CD4-positive, CD25-positive, alpha-beta regulatory T cell (primary cell): ENCODE results near the gene TTPAL. TPM values are rescaled to one million over a fixed set of nuclear protein-coding genes. Genes with fewer than 3 reads are reported as not detected.
A peak's percentile ranks its signal among the peaks of the same experiment; 100 is the strongest.

ENCODE experiments used
- ATAC-seq, 2 donors: fragments of 150-1000 bp; cut with Tn5 transposase; one replicate each; pipeline ENCODE4 v1.10.0; 2021; ENCODE audit warnings: low read depth in 2 of 2, moderate number of reproducible peaks in 2 of 2, moderate library complexity in 1 of 2
- DNase-seq, 3 donors: peaks; one replicate each; pipeline versions ENCODE4 v3.0.0 to v3.0.0-alpha.2; 2012 to 2022; ENCODE audit warnings: mixed read lengths in 1 of 3
- H3K27ac ChIP-seq: one replicate; pipeline ENCODE4 v1.7.0; 2013; ENCODE audit warnings: mild to moderate bottlenecking, low read length; ENCODE audit not compliant: insufficient read depth, poor library complexity, severe bottlenecking
- H3K27me3 ChIP-seq: one replicate; pipeline ENCODE4 v1.7.0; 2013; ENCODE audit warnings: low read length; ENCODE audit not compliant: control insufficient read depth, insufficient read depth
- H3K36me3 ChIP-seq: one replicate; pipeline ENCODE4 v1.7.0; 2013; ENCODE audit warnings: mild to moderate bottlenecking, low read length, moderate library complexity; ENCODE audit not compliant: control insufficient read depth, insufficient read depth
- H3K4me1 ChIP-seq: 2 replicates; pipeline ENCODE4 v1.7.0; 2013; ENCODE audit warnings: mild to moderate bottlenecking, low read length; ENCODE audit not compliant: insufficient read depth, control insufficient read depth, poor library complexity, severe bottlenecking
- H3K4me3 ChIP-seq: one replicate; pipeline ENCODE4 v1.7.0; 2013; ENCODE audit warnings: low read depth, mild to moderate bottlenecking, low read length, moderate library complexity
- H3K9me3 ChIP-seq, 2 experiments: 1 replicate in 1 of 2; 2 replicates in 1 of 2; pipeline ENCODE4 v1.7.0; 2013; ENCODE audit warnings: low read length in 2 of 2, mild to moderate bottlenecking in 1 of 2, moderate library complexity in 1 of 2; ENCODE audit not compliant: control insufficient read depth in 2 of 2
- H3K27ac Mint-ChIP-seq, 3 donors: one replicate each; pipeline ENCODE4 v1.8.0; 2020 to 2022; ENCODE audit warnings: mild to moderate bottlenecking in 3 of 3, mixed read lengths in 3 of 3, moderate library complexity in 2 of 3
- H3K27me3 Mint-ChIP-seq: one replicate; pipeline ENCODE4 v1.8.0; 2022; ENCODE audit warnings: mild to moderate bottlenecking, mixed read lengths
- H3K36me3 Mint-ChIP-seq: one replicate; pipeline ENCODE4 v1.8.0; 2020; ENCODE audit warnings: mixed read lengths
- H3K4me1 Mint-ChIP-seq, 4 donors: one replicate each; pipeline ENCODE4 v1.8.0; 2020 to 2022; ENCODE audit warnings: mixed read lengths in 4 of 4, mild to moderate bottlenecking in 1 of 4
- H3K4me3 Mint-ChIP-seq, 4 donors: one replicate each; pipeline ENCODE4 v1.8.0; 2020 to 2022; ENCODE audit warnings: mild to moderate bottlenecking in 4 of 4, mixed read lengths in 4 of 4, moderate library complexity in 3 of 4
- H3K9me3 Mint-ChIP-seq, 7 donors: one replicate each; pipeline ENCODE4 v1.8.0; 2020 to 2022; ENCODE audit warnings: mixed read lengths in 7 of 7, mild to moderate bottlenecking in 3 of 7, moderate library complexity in 2 of 7
- polyA plus RNA-seq, 4 donors: library from polyadenylated mRNA; unstranded; fragments of 300-500 nt; fragmentation: Illumina TruSeq; gene quantifications; one replicate each; pipeline ENCODE4 v1.2.3, GENCODE V29; 2021
- total RNA-seq: library from RNA; stranded (reverse); gene quantifications from one replicate; pipeline ENCODE4 v1.2.3, GENCODE V29; 2022

Gene TTPAL
- total and polyA plus RNA-seq, 5 donors from 2014 or later, result 11.5 to 14.4 (median 13.2) TPM

GRCh38 chr20:44435630-44436335 is 39.9 kb upstream of the TTPAL start:
- H3K4me3 Mint-ChIP-seq, result no peak overlapping the region
- DNase-seq, result no peak

DNA sequence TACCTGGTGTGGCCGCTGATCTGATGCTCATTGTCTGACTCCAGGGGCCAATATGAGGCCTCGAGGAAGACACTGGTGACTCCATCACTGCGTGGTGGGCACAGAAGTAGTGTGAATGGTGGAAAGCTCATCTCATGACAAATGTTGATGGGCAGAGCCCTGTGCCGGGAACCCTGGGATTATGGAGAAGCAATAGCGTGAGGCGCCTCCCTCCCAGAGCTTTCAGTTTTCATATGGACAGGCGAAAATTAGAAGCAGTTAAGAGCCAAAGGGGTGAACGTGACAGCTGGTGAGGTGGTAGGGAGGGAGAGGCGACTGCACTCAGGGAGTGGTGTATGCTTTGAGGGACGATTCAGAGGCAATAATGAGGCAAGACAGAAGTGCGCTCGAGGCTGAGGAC is 39.3 kb upstream of the TTPAL start:
- Mint-ChIP-seq H3K36me3 (no peaks in the 10 kb centered on the region), H3K27me3 (peaks cover 5% of the 10 kb centered on the region), H3K4me3 (no peak overlapping the region), H3K27ac (no peak overlapping the region), H3K4me1 (no peaks in the 10 kb centered on the region), H3K9me3 (no peaks in the 10 kb centered on the region)
- no peaks in the 10 kb centered on the region for H3K9me3 ChIP-seq
- H3K4me1 ChIP-seq, result no peaks in the 10 kb centered on the region
- DNase-seq, result no peak
- H3K27me3 ChIP-seq, result no peaks in the 10 kb centered on the region
- H3K4me3 ChIP-seq, result no peak overlapping the region
- ATAC-seq, result no peak
- no peak overlapping the region for H3K27ac ChIP-seq
- H3K36me3 ChIP-seq, result no peaks in the 10 kb centered on the region

More at GRCh38 chr20:44435630-44436335, 39.9 kb upstream of the TTPAL start:
- Mint-ChIP-seq H3K4me1 (no peaks in the 10 kb centered on the region), H3K27me3 (peaks cover 5% of the 10 kb centered on the region), H3K9me3 (no peaks in the 10 kb centered on the region), H3K36me3 (no peaks in the 10 kb centered on the region), H3K27ac (no peak overlapping the region)
- Histone ChIP-seq H3K9me3 (no peaks in the 10 kb centered on the region), H3K27me3 (no peaks in the 10 kb centered on the region), H3K4me1 (no peaks in the 10 kb centered on the region), H3K36me3 (no peaks in the 10 kb centered on the region), H3K4me3 (no peak overlapping the region), H3K27ac (no peak overlapping the region)
- ATAC-seq, result no peak

- H3K4me3 Mint-ChIP-seq, result no peak overlapping the region
- Histone ChIP-seq H3K27me3 (no peaks in the 10 kb centered on the region), H3K4me1 (no peaks in the 10 kb centered on the region), H3K9me3 (no peaks in the 10 kb centered on the region), H3K4me3 (no peak overlapping the region), H3K27ac (no peak overlapping the region), H3K36me3 (no peaks in the 10 kb centered on the region)
- peaks cover 5% of the 10 kb centered on the region for H3K27me3 Mint-ChIP-seq
- no peak overlapping the region for H3K27ac Mint-ChIP-seq
- no peaks in the 10 kb centered on the region for H3K36me3 Mint-ChIP-seq
- ATAC-seq, result no peak
- no peaks in the 10 kb centered on the region for H3K4me1 Mint-ChIP-seq
- H3K9me3 Mint-ChIP-seq, result no peaks in the 10 kb centered on the region
- DNase-seq, result no peak
Measured at GRCh38 chr20:44437497-44437896, 38.2 kb upstream of the TTPAL start.

- H3K27ac Mint-ChIP-seq, result no peak overlapping the region
- H3K4me1 Mint-ChIP-seq, result no peaks in the 10 kb centered on the region
- no peaks in the 10 kb centered on the region for H3K9me3 ChIP-seq
- H3K4me3 Mint-ChIP-seq, result no peak overlapping the region
- H3K36me3 ChIP-seq, result no peaks in the 10 kb centered on the region
- no peak for DNase-seq
- no peak for ATAC-seq
- no peaks in the 10 kb centered on the region for H3K36me3 Mint-ChIP-seq
- no peaks in the 10 kb centered on the region for H3K27me3 ChIP-seq
- no peak overlapping the region for H3K4me3 ChIP-seq
- H3K4me1 ChIP-seq, result no peaks in the 10 kb centered on the region
- H3K27ac ChIP-seq, result no peak overlapping the region
- H3K9me3 Mint-ChIP-seq, result no peaks in the 10 kb centered on the region
- no peaks in the 10 kb centered on the region for H3K27me3 Mint-ChIP-seq
Measured at GRCh38 chr20:44438782-44439181, 36.9 kb upstream of the TTPAL start.

DNA sequence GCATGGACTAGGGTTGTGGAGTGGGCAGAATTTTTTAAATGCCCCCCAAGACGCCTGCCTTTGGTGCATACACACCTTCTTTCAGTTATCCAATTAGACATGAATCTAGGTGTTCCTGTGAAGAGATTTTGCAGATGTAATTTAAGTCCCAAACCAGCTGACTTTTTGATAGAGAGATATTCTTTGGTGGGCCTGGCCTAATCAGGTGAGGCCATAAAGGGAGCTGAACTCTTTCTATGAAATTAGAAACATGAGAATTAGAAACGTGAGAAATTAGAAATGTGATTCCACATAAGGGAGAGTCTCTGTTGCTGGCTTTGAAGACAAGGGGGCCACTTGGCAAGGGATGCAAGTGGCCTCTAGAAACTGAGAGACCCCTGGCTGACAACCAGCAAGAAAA is 36.4 kb upstream of the TTPAL start:
- Histone ChIP-seq H3K27me3 (no peaks in the 10 kb centered on the region), H3K9me3 (no peaks in the 10 kb centered on the region), H3K4me3 (no peak overlapping the region), H3K27ac (no peak overlapping the region), H3K36me3 (no peaks in the 10 kb centered on the region), H3K4me1 (no peaks in the 10 kb centered on the region)
- ATAC-seq, result no peak
- Mint-ChIP-seq H3K36me3 (no peaks in the 10 kb centered on the region), H3K4me1 (no peaks in the 10 kb centered on the region), H3K27ac (no peak overlapping the region), H3K9me3 (no peaks in the 10 kb centered on the region), H3K4me3 (no peak overlapping the region), H3K27me3 (no peaks in the 10 kb centered on the region)
- DNase-seq, result no peak

GRCh38 chr20:44442298-44443070 is 33.2 kb upstream of the TTPAL start:
- no peak overlapping the region for H3K27ac ChIP-seq
- no peak overlapping the region for H3K4me3 ChIP-seq
- H3K36me3 Mint-ChIP-seq, result no peaks in the 10 kb centered on the region
- no peaks in the 10 kb centered on the region for H3K4me1 Mint-ChIP-seq
- H3K36me3 ChIP-seq, result no peaks in the 10 kb centered on the region
- H3K27me3 ChIP-seq, result no peaks in the 10 kb centered on the region
- DNase-seq (no peak), ATAC-seq (no peak)
- H3K27me3 Mint-ChIP-seq, result peaks cover 15% of the 10 kb centered on the region
- H3K4me1 ChIP-seq, result no peaks in the 10 kb centered on the region
- H3K9me3 ChIP-seq, result no peaks in the 10 kb centered on the region
- no peaks in the 10 kb centered on the region for H3K9me3 Mint-ChIP-seq
- H3K27ac Mint-ChIP-seq, result no peak overlapping the region
- H3K4me3 Mint-ChIP-seq, result no peak overlapping the region

- ATAC-seq (no peak), DNase-seq (no peak)
- peaks cover 15% of the 10 kb centered on the region for H3K27me3 Mint-ChIP-seq
- H3K4me1 Mint-ChIP-seq, result no peaks in the 10 kb centered on the region
- Histone ChIP-seq H3K4me1 (no peaks in the 10 kb centered on the region), H3K27ac (no peak overlapping the region), H3K4me3 (no peak overlapping the region), H3K36me3 (no peaks in the 10 kb centered on the region), H3K9me3 (no peaks in the 10 kb centered on the region), H3K27me3 (no peaks in the 10 kb centered on the region)
- H3K4me3 Mint-ChIP-seq, result no peak overlapping the region
- peak overlapping the region in 1 of 3 donors; percentile 48 for H3K27ac Mint-ChIP-seq
- H3K36me3 Mint-ChIP-seq, result no peaks in the 10 kb centered on the region
- H3K9me3 Mint-ChIP-seq, result no peaks in the 10 kb centered on the region
Measured at GRCh38 chr20:44445742-44446710, 29.6 kb upstream of the TTPAL start.
